NCI-H128 (cell line): ENCODE data around the gene MIGA2.
"Not testable (repeated sequence)": the region's sequence is repeated elsewhere in the genome, so short reads cannot be mapped to it uniquely, and the experiment has no call there.

ENCODE experiments used
- DNase-seq: peaks from one replicate; lab custom pipeline; 2025; ENCODE audit not compliant: unreplicated experiment; lab: John Stamatoyannopoulos, UW

The MIGA2 gene

DNA sequence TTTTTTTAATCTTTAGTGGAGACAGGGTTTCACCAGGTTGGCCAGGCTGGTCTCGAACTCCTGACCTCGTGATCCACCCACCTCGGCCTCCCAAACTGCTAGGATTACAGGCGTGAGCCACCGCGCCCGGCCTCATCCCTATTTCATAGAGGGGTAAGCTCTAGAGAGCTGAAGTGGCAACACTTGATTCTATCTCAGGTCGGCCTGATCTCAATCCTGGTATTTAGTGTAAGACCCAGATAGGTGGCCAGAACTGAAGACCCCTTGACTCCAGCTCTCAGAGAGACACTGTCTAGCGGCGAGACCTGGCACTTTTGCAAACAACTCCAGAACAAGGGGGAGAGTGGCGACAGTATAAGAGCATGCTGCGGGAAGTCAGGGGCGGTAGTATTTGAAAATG, 588 bp upstream of the MIGA2 start:
- not testable (repeated sequence) for DNase-seq

DNA sequence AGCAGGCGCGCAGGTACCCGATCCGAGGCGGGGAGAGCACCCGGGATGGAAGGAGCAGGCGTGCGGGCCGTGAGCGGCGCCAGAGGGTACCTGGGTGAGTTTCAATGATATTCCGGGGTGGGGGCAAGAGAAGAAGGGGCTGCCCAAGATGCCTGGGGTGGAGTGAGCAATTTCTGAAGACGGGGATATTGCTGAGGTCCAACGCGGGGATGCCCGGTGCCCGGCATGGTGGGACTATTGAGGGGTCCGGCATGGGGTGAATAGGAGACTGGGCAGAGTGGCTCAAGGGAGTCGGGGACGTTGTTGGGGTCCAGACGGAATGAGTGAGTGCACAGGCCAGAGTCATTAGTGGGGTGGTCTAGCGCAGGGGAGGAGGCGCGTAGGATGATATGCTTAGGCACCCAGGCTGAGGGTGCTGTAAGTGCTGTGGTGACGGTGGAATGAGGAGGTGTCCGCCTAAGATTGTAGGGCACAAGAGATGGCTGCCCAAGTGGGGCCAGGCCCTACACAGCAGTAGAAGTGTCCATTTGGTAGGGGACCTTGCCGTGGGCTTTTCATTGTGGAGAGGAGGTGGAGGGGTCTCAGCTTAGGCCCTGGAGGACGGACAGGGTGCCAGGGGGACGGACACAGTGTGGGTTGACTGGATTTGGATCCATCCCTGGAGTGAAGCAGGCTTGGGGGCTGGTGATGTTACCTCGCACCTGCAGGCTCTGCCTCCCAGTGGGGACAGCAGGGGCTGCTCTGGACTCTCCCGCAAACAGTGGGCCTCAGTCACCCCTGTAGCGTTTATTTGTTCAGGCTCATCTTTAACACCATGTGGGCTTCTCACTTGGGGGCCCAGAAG, 719 bp downstream of the MIGA2 start:
- DNase-seq, result no peak

DNA sequence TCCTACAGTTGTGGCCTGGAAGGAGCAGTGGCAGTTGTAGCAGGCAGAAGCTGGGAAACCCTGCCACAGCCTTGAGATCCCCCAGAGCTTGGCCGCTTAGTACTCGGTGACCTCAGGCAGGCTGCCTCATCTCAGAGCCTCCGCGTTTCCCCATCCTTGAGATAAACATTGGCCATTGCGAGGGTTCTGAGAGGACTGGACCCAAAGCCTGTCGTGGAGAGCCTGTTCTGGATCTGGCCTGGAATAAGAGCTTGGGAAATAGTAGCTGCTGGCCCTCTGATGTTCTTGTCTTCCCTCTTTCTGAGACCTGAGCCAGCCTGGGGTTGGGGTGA, 1.3 kb downstream of the MIGA2 start:
- no peak for DNase-seq

DNA sequence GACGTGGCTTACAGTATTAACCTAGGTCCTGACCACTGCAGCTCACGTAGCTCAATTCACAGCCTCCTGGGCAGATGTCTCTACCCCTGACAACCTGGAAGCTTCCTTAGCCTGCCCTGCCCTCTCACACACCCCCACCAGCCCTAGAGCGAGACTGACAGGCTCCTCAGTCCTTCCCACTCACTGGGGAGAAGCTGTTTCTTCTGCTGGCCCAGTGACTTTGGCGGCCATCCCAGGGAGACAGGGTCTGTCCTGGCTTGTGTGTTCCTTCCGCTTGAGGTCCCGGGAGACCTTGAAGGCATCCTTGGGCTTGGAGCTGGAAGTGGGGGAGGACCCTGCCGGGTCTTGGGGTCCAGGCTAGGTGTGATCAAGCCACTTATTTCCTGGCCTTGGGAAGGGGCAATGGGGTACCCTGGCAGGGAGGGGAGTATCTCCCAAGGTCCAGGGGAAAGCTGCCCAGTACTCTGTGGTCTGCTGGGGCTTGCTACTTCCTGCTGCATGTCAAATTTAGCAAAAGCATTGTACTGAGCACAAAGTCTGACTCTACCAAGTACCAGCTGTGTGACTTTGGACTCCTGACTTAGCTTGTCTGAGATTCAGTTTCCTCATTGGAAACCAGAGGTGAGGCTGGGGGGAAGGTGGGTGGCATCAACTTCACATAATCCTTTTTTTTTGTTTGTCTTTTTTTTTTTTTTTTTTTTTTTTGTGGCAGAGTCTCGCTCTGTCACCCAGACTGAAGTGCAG, 1.9 kb downstream of the MIGA2 start:
- no peak for DNase-seq

DNA sequence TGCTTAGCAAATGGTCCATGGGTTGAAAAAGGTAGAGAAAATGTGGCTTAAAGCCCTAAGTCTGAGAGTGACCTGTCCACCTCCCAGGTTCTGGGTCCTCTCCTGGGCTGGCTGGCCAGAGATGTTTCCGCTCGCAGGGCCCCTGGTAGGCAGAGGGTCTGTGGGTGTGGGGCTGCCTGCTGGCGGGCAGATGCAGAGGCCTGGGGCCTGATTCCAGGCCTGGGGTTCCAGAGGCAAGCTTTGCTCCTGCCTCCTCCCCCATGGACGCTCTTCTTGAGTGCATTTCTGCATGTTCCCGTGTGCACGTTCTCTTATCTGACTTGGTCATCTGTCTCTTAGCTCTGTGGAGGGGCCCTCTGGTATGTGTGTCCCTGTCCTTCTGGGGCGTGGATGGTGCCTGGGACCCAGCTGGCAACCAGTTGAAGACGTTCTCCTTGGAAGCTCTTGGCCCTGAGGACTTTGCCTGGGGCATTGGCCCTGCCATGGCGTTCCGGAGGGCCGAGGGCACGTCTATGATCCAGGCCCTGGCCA, 3.8 kb downstream of the MIGA2 start:
- DNase-seq, result no peak

DNA sequence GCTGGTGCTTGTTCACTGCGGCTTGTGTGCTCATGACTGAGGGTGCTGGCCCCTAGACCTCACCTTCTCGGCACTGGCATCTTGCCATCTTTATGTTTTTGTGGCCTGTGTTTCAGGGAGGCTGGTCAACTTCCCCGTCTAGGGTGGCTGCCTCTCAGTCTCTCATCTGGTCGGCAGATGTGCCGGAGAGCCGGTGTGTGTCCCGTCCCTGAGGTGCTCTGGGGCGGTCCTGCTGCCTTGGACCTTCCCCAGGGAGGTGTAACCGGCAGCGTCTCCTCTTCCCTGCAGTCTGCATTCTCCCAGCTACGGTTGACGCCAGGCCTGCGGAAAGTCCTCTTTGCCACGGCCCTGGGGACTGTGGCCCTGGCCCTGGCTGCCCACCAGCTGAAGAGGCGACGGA, 5.6 kb downstream of the MIGA2 start:
- no peak for DNase-seq

DNA sequence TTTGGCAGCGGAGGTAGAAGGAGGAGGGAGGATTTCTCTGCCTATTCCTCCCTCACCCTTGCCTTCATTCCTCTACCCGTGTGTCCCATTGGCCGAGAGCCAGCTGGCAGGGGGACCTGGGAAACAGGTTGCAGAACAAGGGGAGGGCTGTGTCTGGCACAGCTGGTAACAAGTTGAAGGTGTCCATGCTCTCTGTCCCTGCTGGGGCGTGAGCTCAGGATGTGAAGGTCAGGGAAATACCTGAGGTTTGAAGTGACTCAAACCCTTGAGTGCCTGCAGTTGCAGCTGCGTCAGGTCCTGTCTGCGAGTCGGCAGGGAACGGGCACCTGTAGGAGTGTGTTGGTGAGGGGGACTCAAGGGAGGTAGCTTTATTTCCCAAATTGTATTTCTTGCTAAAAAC, 16.2 kb downstream of the MIGA2 start:
- DNase-seq, result no peak

DNA sequence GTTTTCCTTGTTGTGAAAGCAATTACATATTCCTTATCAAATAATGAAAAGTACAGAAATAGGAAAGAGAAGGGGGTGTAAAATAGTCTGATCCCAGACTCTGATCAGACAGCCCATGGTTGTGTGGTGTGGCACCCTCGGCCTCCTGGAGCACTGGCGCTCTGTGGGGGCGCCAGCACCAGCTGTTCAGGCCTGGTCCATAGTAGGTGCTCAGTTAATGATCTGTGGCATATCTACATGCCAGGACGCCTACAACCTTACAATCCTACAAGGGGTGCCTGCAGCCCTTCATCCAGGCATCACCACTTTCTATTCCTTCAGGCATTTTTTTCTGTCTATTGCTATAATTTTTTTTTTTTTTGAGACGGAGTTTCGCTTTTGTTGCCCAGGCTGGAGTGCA, 16.6 kb downstream of the MIGA2 start:
- no peak for DNase-seq

DNA sequence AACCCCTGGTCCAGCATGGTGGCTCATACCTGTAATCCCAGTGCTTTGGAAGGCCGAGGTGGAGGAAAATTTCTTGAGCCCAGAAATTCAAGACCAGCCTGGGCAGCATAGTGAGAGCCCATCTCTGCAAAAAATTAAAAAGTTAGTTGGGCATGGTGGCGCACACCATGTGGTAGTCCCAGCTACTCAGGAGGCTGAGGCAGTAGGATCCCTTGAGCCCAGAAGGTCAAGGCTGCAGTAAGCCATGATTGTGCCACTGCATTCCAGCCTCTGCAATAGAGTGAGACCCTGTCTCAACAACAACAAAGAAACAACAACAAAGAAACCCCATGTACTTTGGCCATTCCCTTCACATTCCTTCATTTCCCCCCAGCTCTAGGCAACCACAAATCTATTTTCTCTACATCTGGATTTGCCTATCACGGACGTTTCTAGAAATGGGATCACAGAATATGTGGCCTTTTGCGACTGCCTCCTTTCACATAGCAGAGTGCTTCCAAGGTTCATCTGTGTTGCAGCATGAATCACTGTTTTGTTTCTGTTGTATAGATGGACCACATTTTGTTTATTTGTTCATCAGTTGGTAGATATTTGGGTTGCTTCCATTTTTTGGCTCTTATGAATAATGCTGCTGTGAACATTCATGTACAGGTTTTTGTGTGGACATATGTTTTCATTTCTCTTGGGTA, 17.9 kb downstream of the MIGA2 start:
- DNase-seq, result no peak

DNA sequence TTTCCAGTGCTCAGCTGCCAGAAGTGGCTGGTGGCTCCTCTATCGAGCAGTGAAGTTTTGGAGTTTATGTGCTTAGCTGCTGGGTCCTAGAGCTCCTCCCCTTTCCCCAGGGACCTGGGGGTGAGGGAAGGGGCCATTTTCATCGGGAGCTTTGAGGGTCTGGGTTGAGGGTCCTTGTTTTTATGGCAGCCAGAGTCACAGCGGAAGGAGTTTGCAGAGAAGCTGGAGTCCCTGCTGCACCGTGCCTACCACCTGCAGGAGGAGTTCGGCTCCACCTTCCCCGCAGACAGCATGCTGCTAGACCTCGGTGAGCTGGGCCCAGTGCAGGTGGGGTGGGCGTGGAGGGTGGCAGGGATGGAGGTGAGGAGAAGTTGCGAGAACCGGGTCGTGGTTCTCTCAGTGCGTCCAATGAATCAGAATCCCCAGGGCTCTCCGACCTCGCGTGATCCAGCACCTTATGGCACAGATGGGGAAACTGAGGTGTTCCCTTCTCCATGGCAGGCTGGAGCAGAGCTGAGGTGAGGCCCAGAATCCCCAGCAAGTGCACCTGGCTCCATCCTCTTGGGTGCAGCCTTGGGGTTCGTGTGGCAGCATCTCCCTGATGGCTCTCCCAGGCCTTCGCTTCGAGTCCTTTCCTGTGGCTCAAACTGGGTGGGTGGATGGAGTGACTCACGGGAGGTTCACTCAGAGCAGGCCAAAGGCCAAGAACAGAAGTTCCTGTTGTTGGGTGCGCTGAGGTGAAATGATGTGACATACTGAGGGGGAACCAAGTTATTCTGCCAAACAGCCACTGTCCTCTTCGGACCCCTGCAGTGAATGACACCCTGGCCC, 22.8 kb downstream of the MIGA2 start:
- no peak for DNase-seq

DNA sequence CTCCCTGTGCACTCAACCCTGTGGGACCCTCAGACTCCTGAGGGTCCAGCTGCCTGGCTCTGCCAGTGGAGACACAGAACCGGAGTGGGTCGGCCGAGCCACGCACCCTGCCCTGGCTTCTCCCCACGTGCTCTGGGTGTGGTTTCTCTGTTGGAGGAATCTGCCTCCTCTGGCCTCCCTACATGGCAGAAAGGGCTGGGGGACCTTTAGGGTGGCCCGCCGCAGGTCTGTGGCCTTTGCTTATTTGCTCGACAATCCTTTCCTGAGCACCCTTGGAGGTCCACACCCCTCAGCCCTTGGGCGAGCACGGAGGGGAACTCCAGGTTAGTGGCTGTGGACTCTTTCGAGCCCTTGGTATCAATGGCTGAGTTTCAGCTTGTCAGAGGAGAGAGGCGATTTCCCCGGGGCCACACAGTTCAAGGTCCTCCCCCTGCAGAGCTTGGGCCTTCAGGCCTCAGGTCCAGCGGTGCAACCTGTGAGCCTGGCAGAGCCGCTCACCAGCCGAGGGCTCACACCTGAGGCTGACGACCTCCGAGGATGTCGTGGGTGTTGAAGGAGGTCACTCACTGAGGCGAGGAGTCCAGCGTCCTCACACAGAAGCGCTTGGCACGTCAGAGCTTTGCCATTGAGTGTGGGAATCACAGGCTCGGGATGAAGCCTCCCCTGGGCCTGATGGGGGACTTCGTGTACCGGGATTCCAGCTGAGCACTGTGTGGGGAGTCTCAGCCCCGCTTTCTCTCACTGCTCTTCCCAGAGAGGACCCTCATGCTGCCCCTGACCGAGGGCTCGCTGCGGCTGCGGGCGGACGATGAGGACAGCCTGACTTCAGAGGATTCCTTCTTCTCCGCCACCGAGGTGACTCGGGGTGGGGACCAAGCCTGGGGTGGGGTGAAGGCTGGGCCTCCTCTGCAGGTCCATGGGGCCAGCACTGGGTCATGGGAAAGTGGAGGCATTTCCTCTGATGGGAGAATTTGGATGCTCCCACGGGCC, 23.7 kb downstream of the MIGA2 start:
- no peak for DNase-seq

DNA sequence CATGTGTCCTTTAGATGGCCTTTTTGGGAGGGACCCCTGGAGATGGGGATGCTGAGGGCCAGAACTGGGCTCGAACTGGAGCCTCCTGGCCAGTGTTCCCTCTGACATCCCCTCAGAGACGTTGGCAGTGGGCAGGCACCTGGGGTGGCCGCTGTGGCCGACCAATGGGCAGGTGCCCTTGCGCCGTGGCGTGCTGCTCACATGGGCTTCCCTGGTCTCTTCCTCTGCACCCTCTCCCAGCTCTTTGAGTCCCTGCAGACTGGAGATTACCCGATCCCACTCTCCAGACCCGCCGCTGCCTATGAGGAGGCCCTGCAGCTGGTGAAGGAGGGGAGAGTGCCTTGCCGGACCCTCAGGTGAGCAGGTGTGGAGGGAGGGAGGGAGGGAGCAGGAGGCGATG, 24.6 kb downstream of the MIGA2 start:
- DNase-seq, result no peak

DNA sequence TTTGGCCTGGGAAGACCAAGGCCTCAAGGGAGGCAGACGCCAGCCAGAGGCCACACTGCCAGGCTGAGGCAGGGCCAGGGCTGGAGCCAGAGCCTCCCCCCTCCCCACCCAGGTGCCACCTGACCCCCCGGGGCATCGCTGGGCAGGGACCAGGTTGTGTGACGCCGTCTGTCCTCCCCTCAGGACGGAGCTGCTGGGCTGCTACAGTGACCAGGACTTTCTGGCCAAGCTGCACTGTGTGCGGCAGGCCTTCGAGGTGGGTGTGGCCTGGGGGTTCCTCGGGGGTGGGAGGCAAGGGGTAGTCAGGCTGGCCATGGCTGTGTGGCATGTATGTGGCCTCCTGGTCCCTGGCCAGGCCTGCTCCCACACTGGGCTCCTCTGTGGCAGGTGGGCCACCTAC, 26.6 kb downstream of the MIGA2 start:
- no peak for DNase-seq

DNA sequence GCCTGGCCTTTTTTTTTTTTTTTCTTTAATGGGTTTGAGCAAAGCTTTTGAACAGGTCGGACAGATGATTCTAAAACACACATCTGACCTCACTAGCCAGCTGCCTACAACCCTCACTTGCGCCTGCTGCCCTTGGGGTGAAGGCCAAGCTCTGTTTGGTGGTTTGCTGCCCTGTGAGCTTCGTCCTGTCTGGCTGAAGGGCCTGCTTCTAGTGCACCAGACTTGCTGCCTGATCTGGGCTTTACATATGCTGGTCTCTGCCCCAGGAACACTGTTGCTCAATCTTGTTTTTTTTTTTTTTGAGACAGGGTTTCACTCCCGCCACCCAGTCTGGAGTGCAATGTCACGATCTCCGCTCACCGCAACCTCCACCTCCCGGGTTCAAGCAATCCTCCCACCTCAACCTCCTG, 28.1 kb downstream of the MIGA2 start:
- no peak for DNase-seq

DNA sequence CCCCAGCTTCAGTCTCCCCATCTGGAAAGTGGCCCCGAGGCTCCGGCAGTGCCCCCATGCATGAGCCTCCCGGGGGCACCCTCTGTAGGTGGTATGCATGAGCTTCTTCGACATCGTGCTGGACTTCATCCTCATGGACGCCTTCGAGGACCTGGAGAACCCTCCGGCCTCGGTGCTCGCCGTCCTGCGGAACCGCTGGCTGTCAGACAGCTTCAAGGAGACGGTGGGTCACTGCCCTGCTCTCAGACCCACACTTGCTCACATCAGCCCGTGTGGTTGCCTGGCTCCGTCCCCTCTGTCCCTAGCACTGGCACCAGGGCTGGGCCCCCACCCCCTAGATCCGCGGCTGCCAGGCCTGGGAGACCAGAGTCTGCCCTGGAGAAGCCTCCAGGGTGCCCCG, 31.7 kb downstream of the MIGA2 start:
- DNase-seq, result no peak

DNA sequence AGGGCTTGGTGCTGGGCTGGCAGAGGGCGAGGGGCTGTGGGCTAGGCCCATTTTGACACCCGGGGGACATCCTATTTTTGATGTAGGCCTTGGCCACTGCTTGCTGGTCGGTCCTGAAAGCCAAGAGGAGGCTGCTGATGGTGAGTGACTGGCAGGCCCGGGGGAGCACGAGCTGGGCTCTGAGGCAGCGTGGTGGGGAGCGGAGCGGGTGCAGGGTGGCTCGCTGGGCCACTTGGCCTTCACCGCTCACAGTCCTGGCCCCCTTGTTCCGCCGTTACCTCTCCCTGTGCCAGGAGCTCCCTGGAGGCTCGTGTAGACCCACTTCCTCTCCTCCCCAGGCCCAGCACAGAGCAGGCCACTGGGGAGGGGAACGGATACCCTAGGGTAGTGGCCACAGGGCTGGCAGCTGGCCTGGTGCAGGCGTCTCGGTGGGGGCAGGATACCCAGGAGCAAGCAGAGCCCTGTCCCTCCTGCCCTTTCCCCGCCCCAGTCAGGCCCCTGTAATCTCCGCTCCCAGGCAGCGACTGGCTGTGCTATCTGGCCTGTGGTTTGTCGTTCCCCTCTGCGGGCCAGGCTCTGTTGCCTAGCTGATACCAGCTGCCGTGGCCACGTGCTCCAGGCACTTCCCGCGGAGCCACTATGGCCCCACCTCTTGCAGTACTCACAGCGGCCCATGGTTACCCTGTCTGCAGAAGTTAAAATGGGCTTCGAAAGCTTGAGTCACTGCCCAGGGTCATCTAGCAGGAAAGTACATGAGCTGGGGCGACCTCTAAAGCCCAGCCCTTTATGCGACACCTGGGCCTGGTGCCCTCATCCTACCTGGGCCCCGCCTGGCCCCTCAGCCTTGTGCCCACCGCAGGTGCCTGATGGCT, 32.8 kb downstream of the MIGA2 start:
- no peak for DNase-seq

DNA sequence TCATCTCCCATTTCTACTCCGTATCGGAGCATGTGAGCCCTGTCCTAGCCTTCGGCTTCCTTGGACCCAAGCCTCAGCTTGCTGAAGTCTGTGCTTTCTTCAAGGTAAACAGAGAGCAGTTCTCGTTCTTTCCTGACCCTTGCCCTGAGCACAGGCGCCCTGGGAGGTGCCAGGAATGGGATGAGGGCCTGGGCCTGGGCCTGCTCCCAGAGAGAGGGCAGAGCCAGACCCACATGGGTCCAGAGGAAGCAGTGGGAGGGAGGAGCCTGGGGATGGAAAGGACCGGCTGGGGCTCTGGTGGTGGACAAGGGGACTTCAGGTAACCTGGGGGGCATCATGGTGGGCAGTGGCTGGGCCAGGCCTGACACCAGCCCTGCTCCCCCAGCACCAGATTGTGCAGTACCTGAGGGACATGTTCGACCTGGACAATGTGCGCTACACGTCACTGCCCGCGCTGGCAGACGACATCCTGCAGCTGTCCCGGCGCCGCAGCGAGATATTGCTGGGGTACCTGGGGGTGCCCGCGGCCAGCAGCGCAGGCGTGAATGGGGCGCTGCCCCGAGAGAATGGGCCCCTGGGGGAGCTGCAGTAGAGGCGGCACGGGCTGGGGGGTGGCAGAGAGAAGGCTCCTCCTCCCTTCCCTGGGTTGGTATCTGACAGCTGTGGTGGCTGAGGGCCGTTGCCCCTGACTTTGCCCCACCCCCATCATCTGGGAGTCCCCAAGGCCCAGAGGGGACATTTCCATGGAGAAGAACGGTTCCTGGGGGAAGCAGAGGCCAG, 33.6 kb downstream of the MIGA2 start:
- DNase-seq, result no peak
